Measurements from ENCODE around the gene TRAF3.

DNA sequence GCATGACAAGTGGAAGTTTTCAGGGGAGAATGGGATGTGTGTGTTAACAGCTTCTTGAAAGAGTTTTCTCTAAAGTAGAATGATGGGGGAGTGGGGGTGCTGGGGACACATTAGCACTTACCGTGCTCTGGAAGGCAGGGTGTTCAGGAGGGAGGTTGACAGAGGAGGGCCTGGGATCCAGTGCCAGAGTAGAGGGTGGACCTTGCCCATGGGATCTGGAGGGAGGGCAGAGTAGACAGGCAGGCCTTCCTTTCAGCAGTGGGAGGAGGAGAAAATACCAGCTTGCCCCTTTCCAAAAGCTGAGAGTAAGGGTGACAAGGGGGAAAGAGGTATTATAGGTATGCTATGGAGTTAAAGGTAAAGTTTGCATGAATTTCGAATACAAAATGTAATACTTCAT is 40.1 kb downstream of the TRAF3 start:
- TF ChIP-seq, protein P1, sequence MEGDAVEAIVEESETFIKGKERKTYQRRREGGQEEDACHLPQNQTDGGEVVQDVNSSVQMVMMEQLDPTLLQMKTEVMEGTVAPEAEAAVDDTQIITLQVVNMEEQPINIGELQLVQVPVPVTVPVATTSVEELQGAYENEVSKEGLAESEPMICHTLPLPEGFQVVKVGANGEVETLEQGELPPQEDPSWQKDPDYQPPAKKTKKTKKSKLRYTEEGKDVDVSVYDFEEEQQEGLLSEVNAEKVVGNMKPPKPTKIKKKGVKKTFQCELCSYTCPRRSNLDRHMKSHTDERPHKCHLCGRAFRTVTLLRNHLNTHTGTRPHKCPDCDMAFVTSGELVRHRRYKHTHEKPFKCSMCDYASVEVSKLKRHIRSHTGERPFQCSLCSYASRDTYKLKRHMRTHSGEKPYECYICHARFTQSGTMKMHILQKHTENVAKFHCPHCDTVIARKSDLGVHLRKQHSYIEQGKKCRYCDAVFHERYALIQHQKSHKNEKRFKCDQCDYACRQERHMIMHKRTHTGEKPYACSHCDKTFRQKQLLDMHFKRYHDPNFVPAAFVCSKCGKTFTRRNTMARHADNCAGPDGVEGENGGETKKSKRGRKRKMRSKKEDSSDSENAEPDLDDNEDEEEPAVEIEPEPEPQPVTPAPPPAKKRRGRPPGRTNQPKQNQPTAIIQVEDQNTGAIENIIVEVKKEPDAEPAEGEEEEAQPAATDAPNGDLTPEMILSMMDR (IDR thresholded peaks at IDR 0.05 in 8 of 11, conservative IDR thresholded peaks at IDR 0.05 in 3 of 11), result no peak
- no peak for TF ChIP-seq POLR2A (IDR thresholded peaks at IDR 0.05)

Measured in spleen (tissue), 7 donors.